GM23248 (cell line): Measurements from ENCODE around the gene PANK1. TPM values are rescaled to one million over a fixed set of nuclear protein-coding genes. Genes with fewer than 3 reads are reported as not detected.

Source experiments
- DNase-seq: peaks from one replicate; pipeline ENCODE4 v3.0.0-alpha.2; 2015
- H2AFZ ChIP-seq: fragments of 200-600 bp; sonication (generic); 2 replicates; pipeline ENCODE4 v1.6.1; 2016; ENCODE audit warnings: antibody characterized with exemption
- H3F3A ChIP-seq: fragments of 200-600 bp; sonication (generic); 2 replicates; pipeline ENCODE4 v1.6.1; 2016; ENCODE audit warnings: mild to moderate bottlenecking, antibody characterized with exemption, mixed run types; ENCODE audit not compliant: insufficient read depth
- H3K27ac ChIP-seq: fragments of 200-600 bp; sonication (generic); 2 replicates; pipeline ENCODE4 v1.5.1; 2016; ENCODE audit warnings: mild to moderate bottlenecking
- H3K27me3 ChIP-seq: fragments of 200-600 bp; sonication (generic); replicated peaks from 2 replicates; pipeline ENCODE4 v1.6.1; 2016; ENCODE audit warnings: mild to moderate bottlenecking; ENCODE audit not compliant: insufficient read depth
- H3K36me3 ChIP-seq: fragments of 200-600 bp; sonication (generic); 2 replicates; pipeline ENCODE4 v1.6.1; 2016; ENCODE audit warnings: low read depth, mild to moderate bottlenecking
- H3K4me1 ChIP-seq: fragments of 200-600 bp; sonication (generic); 2 replicates; pipeline ENCODE4 v1.6.1; 2016; ENCODE audit warnings: mild to moderate bottlenecking; ENCODE audit not compliant: insufficient read depth
- H3K4me2 ChIP-seq: fragments of 200-600 bp; sonication (generic); one replicate; pipeline ENCODE4 v1.6.1; 2016; ENCODE audit warnings: mild to moderate bottlenecking; ENCODE audit not compliant: unreplicated experiment
- H3K4me3 ChIP-seq: fragments of 200-600 bp; sonication (generic); 2 replicates; pipeline ENCODE4 v1.5.1; 2016; ENCODE audit warnings: mild to moderate bottlenecking
- H3K79me2 ChIP-seq: fragments of 200-600 bp; sonication (generic); 2 replicates; pipeline ENCODE4 v1.6.1; 2016; ENCODE audit warnings: mild to moderate bottlenecking; ENCODE audit not compliant: insufficient read depth
- H3K9ac ChIP-seq: fragments of 200-600 bp; sonication (generic); 2 replicates; pipeline ENCODE4 v1.6.1; 2016; ENCODE audit warnings: mild to moderate bottlenecking
- H3K9me2 ChIP-seq: fragments of 200-600 bp; sonication (generic); 2 replicates; pipeline ENCODE4 v1.6.1; 2016; ENCODE audit warnings: mixed run types, mild to moderate bottlenecking, moderate library complexity; ENCODE audit not compliant: insufficient read depth
- H3K9me3 ChIP-seq: fragments of 200-600 bp; sonication (generic); one replicate; pipeline ENCODE4 v1.6.1; 2017; ENCODE audit warnings: low read depth
- H4K20me1 ChIP-seq: fragments of 200-600 bp; sonication (generic); 2 replicates; pipeline ENCODE4 v1.6.0; 2016; ENCODE audit not compliant: insufficient read depth
- EZH2 ChIP-seq: fragments of 200-600 bp; sonication (generic); IDR thresholded peaks from 2 replicates; pipeline ENCODE4 v1.6.1; 2018; ENCODE audit warnings: antibody characterized with exemption, mild to moderate bottlenecking; ENCODE audit not compliant: insufficient read depth, poor library complexity, severe bottlenecking
- EZH2phosphoT487 ChIP-seq: fragments of 200-600 bp; sonication (generic); IDR thresholded peaks from 2 replicates; pipeline ENCODE4 v1.6.1; 2018; ENCODE audit warnings: antibody characterized with exemption, moderate library complexity, mild to moderate bottlenecking, low read depth; ENCODE audit not compliant: insufficient read depth
- WGBS, 2 experiments: methylation state at CpG; one replicate each; pipeline ENCODE4 v1.1.6; 2015 to 2017; ENCODE audit warnings: low lambda C conversion rate in 2 of 2, low coverage in 1 of 2; ENCODE audit errors: missing lambda C conversion rate in 2 of 2; 5-methylcytosine and 5-hydroxymethylcytosine counted together
- in situ Hi-C: fragments of 300-500 bp; cut with MboI; formaldehyde crosslinking; loops from 2 replicates; pipeline ENCODE4 v1.15.0; 2020
- polyA plus RNA-seq: library from polyadenylated mRNA; unstranded; fragments of >200 nt; fragmentation: Nextera tagmentation; extraction: Ambion mirVana; gene quantifications from 2 replicates; pipeline ENCODE4 v1.2.1, GENCODE V29; 2016
- total RNA-seq: library from RNA; depleted of rRNA; stranded (reverse); fragments of >200 nt; shearing (Covaris generic); gene quantifications from 2 replicates; pipeline ENCODE4 v1.2.3, GENCODE V29; 2014

Gene PANK1
- total and polyA plus RNA-seq, 2 experiments from 2014 or later: 3.3 to 3.6 TPM

DNA sequence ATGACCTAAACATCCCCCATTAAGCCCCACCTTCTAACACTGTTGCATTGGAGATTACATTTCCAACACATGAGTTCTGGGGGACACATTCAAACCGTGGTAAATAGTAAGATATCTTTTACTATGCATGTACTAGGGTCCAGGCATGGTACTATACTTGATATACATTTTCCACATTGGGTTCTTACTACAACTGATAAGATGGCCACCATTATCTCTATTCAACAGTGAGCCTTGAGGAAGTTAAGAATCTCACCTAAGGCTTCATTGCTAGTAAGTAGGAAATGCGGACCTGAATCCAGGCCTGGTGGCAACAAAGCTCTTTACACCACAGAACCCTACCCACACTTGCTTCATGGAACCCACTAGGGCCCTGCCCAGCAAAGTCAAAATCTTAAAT lies 5.7 kb downstream of the PANK1 start:
- in situ Hi-C loops: no loop called here

DNA sequence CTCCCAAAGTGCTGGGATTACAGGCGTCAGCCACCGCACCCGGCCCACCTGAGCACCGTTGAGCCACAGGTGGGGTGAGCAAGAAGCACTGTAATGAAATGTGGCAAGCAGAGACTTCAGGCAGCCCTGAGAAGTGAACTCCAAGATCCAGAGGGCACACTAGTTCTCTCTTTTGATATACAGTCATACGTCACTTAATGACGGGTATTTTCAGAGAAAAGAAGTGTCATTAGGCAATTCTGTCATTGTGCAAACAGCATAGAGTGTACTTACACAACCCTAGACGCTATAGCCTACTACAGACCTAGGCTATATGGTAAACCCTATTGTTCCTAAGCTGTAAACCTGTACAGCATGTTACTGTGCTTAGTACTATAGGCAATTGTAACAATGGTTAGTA lies 7.9 kb downstream of the PANK1 start:
- H2AFZ ChIP-seq: no peak overlapping the region
- H3K79me2 ChIP-seq: peaks cover 39% of the 10 kb centered on the region
- no peaks in the 10 kb centered on the region for H3K36me3 ChIP-seq
- H3K27ac ChIP-seq: no peak overlapping the region
- no peaks in the 10 kb centered on the region for H3K27me3 ChIP-seq
- 96 to 99% methylated on average over 7 of the region's 7 CpGs for WGBS, 2 experiments
- H3K9me2 ChIP-seq: no peaks in the 10 kb centered on the region
- H3K9ac ChIP-seq: no peak overlapping the region
- no peak overlapping the region for H3K4me3 ChIP-seq
- H3K4me2 ChIP-seq: no peak overlapping the region
- DNase-seq: no peak
- H4K20me1 ChIP-seq: no peaks in the 10 kb centered on the region
- H3F3A ChIP-seq: no peaks in the 10 kb centered on the region
- in situ Hi-C loops: no loop called here
- H3K4me1 ChIP-seq: peaks cover 10% of the 10 kb centered on the region
- no peak for TF ChIP-seq EZH2
- no peaks in the 10 kb centered on the region for H3K9me3 ChIP-seq

More for the DNA sequence above, 5.7 kb downstream of the PANK1 start:
- Histone ChIP-seq H4K20me1 (no peaks in the 10 kb centered on the region), H3K4me1 (0 out of 2 replicates have a peak, but pooled peaks cover 10% of the 10 kb centered on the region), H3K9me3 (no peaks in the 10 kb centered on the region), H3K36me3 (no peaks in the 10 kb centered on the region), H3K27me3 (no peaks in the 10 kb centered on the region), H3K9ac (no peak overlapping the region), H3K4me2 (no peak overlapping the region), H3K9me2 (no peaks in the 10 kb centered on the region), H2AFZ (no peak overlapping the region), H3F3A (peaks cover 7% of the 10 kb centered on the region; the same call in 1 of the 2 replicates), H3K27ac (no peak overlapping the region), H3K4me3 (no peak overlapping the region), H3K79me2 (peaks cover 52% of the 10 kb centered on the region)
- no peak for DNase-seq
- TF ChIP-seq EZH2phosphoT487 (no peak), EZH2 (no peak)
- 94 to 95% methylated on average over 2 of the region's 2 CpGs for WGBS, 2 experiments

DNA sequence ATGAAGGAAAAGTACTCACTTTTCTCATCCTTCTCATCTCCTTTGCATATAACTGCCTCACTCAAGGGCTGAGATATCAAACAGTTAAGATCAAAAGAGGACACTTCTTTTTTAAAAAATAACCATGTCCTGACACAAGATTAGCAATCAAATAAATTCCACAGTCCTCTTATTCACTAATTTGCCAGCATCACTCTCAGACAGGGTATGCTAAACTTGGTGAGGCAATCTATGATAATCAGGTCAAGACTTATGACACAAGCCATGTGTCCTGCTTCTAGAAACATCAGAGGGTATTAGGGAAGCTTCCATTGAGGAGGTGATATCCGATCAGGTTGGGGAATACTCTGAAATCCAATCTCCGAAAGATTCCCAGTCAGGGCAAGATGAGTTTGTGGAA lies 10.4 kb downstream of the PANK1 start:
- peaks cover 10% of the 10 kb centered on the region for H3K4me1 ChIP-seq
- no peak overlapping the region for H3K4me3 ChIP-seq
- H3K79me2 ChIP-seq: peaks cover 22% of the 10 kb centered on the region
- H2AFZ ChIP-seq: no peak overlapping the region
- TF ChIP-seq EZH2phosphoT487: no peak
- TF ChIP-seq EZH2: no peak
- no peaks in the 10 kb centered on the region for H4K20me1 ChIP-seq
- WGBS, 2 experiments: 87 to 92% methylated on average over 2 of the region's 2 CpGs
- no peaks in the 10 kb centered on the region for H3K9me3 ChIP-seq
- H3K9me2 ChIP-seq: no peaks in the 10 kb centered on the region
- H3K4me2 ChIP-seq: no peak overlapping the region
- no peak for DNase-seq
- H3K27ac ChIP-seq: no peak overlapping the region
- no peaks in the 10 kb centered on the region for H3K36me3 ChIP-seq
- in situ Hi-C loops: no loop called here
- H3K9ac ChIP-seq: no peak overlapping the region
- no peaks in the 10 kb centered on the region for H3F3A ChIP-seq
- no peaks in the 10 kb centered on the region for H3K27me3 ChIP-seq

- in situ Hi-C loops: no loop called here
- peak; percentile 76 for DNase-seq
- Histone ChIP-seq H3K9me3 (no peaks in the 10 kb centered on the region), H4K20me1 (no peaks in the 10 kb centered on the region), H3K4me3 (no peak overlapping the region), H3K9me2 (no peaks in the 10 kb centered on the region), H3K4me1 (peaks cover 10% of the 10 kb centered on the region), H3K4me2 (no peak overlapping the region), H3K27me3 (no peaks in the 10 kb centered on the region), H3K79me2 (peaks cover 18% of the 10 kb centered on the region), H2AFZ (no peak overlapping the region), H3K36me3 (no peaks in the 10 kb centered on the region), H3K27ac (no peak overlapping the region), H3F3A (no peaks in the 10 kb centered on the region), H3K9ac (no peak overlapping the region)
- TF ChIP-seq EZH2 (no peak), EZH2phosphoT487 (no peak)
Measured at GRCh38 chr10:89633484-89633883, 11.6 kb downstream of the PANK1 start.

DNA sequence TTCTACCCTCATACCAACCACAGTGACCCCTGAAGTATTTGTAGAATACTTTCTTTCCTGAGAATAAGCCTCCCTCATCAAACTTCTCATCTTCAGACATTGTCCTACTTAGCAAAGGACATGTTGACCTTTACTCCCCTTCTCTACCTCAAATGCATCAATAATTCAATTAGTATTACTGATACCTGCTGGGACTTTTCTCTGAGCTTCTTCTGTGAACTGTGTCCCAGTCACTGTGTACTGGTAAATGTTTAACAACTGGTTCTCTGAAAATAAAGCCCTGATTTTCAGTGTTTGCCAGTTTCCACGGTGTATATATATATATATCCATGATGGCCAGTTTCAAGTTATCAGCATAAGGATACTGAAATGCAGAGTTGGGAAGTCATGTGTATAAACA lies 12.2 kb downstream of the PANK1 start:
- TF ChIP-seq EZH2 (no peak), EZH2phosphoT487 (no peak)
- Histone ChIP-seq H3K9me2 (no peaks in the 10 kb centered on the region), H3K4me3 (no peak overlapping the region), H3K9me3 (no peaks in the 10 kb centered on the region), H2AFZ (no peak overlapping the region), H3K4me2 (no peak overlapping the region), H4K20me1 (no peaks in the 10 kb centered on the region), H3K27ac (no peak overlapping the region), H3K9ac (no peak overlapping the region), H3K4me1 (peaks cover 10% of the 10 kb centered on the region), H3K27me3 (no peaks in the 10 kb centered on the region), H3K79me2 (peaks cover 24% of the 10 kb centered on the region), H3K36me3 (no peaks in the 10 kb centered on the region), H3F3A (no peaks in the 10 kb centered on the region)
- no peak for DNase-seq
- WGBS, 2 experiments: 39 to 50% methylated on average over 1 of the region's 1 CpG
- in situ Hi-C loops: no loop called here
